GM21786 (cell line): ENCODE results near the gene EPB41L4B.
"Not testable (repeated sequence)": the region's sequence is repeated elsewhere in the genome, so short reads cannot be mapped to it uniquely, and the experiment has no call there.

ENCODE experiments used
- ATAC-seq: cut with Tn5 transposase; IDR thresholded peaks from one replicate; pipeline ENCODE4 v1.9.1; 2021; ENCODE audit not compliant: unreplicated experiment

Gene EPB41L4B

GRCh38 chr9:109301012-109301411 lies 19.8 kb downstream of the EPB41L4B start:
- no peak for ATAC-seq

- ATAC-seq, result no peak
These were observed 21.0 kb downstream of the EPB41L4B start for GRCh38 chr9:109299891-109300290.

- ATAC-seq, result no peak
These were observed 23.0 kb downstream of the EPB41L4B start for GRCh38 chr9:109297899-109298298.

- ATAC-seq, result no peak
These were observed 25.4 kb downstream of the EPB41L4B start for GRCh38 chr9:109295221-109296130.

- ATAC-seq, result no peak
These were observed 30.5 kb downstream of the EPB41L4B start for GRCh38 chr9:109290385-109290784.

- no peak for ATAC-seq
These were observed 30.9 kb downstream of the EPB41L4B start for GRCh38 chr9:109289931-109290330.

- no peak for ATAC-seq
These were observed 31.7 kb downstream of the EPB41L4B start for GRCh38 chr9:109289186-109289585.

- ATAC-seq, result no peak
These were observed 33.9 kb downstream of the EPB41L4B start for GRCh38 chr9:109286981-109287380.

GRCh38 chr9:109286571-109286977 lies 34.3 kb downstream of the EPB41L4B start:
- ATAC-seq, result no peak

- not testable (repeated sequence) for ATAC-seq
These were observed 37.2 kb downstream of the EPB41L4B start for GRCh38 chr9:109283672-109284071.

- ATAC-seq, result no peak
These were observed 37.8 kb downstream of the EPB41L4B start for GRCh38 chr9:109283012-109283411.

- ATAC-seq, result no peak
These were observed 38.6 kb downstream of the EPB41L4B start for GRCh38 chr9:109282302-109282701.

GRCh38 chr9:109281518-109281917 lies 39.3 kb downstream of the EPB41L4B start:
- no peak for ATAC-seq

- no peak for ATAC-seq
These were observed 42.0 kb downstream of the EPB41L4B start for GRCh38 chr9:109278848-109279247.

- no peak for ATAC-seq
These were observed 42.6 kb downstream of the EPB41L4B start for GRCh38 chr9:109278216-109278615.

- ATAC-seq, result no peak
These were observed 43.4 kb downstream of the EPB41L4B start for GRCh38 chr9:109277451-109277850.

GRCh38 chr9:109276469-109277440 lies 44.1 kb downstream of the EPB41L4B start:
- no peak for ATAC-seq

- no peak for ATAC-seq
These were observed 45.8 kb downstream of the EPB41L4B start for GRCh38 chr9:109274884-109275730.

GRCh38 chr9:109273869-109274268 lies 47.0 kb downstream of the EPB41L4B start:
- ATAC-seq, result no peak

- ATAC-seq, result no peak
These were observed 48.1 kb downstream of the EPB41L4B start for GRCh38 chr9:109272745-109273144.

GRCh38 chr9:109272045-109272444 lies 48.8 kb downstream of the EPB41L4B start:
- no peak for ATAC-seq
